Keratinocyte (primary cell): ENCODE results near the gene PPL. TPM values are rescaled to one million over a fixed set of nuclear protein-coding genes. Genes with fewer than 3 reads are reported as not detected.
"Not testable (repeated sequence)": the region's sequence is repeated elsewhere in the genome, so short reads cannot be mapped to it uniquely, and the experiment has no call there.

ENCODE experiments used
- DNase-seq: peaks from one replicate; pipeline ENCODE4 v3.0.0-alpha.2; 2011; ENCODE audit warnings: low read depth, missing footprints, low spot score
- FAIRE-seq: peaks from 2 replicates; lab custom pipeline; 2011; peaks lifted over from hg19 to GRCh38; lab: Jason Lieb, UNC
- H2AFZ ChIP-seq: 2 replicates; pipeline ENCODE4 v1.6.0; 2012; ENCODE audit warnings: low read length, control low read depth, inconsistent platforms; ENCODE audit not compliant: control insufficient read depth
- H3K27ac ChIP-seq: 2 replicates; pipeline ENCODE4 v1.5.1; 2011; ENCODE audit warnings: low read length; ENCODE audit not compliant: control insufficient read depth, insufficient read depth
- H3K27me3 ChIP-seq: 3 replicates; pipeline ENCODE4 v1.6.0; 2011; ENCODE audit warnings: low read length; ENCODE audit not compliant: control insufficient read depth, insufficient read depth; ENCODE audit errors: extremely low read depth
- H3K36me3 ChIP-seq, 2 experiments: 2 replicates in 1 of 2; 3 replicates in 1 of 2; pipeline ENCODE4 v1.5.1; 2011; ENCODE audit warnings: low read length in 2 of 2, mild to moderate bottlenecking in 1 of 2; ENCODE audit not compliant: control insufficient read depth in 2 of 2, insufficient read depth in 2 of 2; ENCODE audit errors: extremely low read depth in 1 of 2
- H3K4me1 ChIP-seq: 3 replicates; pipeline ENCODE4 v1.5.1; 2011; ENCODE audit warnings: low read length; ENCODE audit not compliant: control insufficient read depth, insufficient read depth; ENCODE audit errors: extremely low read depth
- H3K4me2 ChIP-seq: 3 replicates; pipeline ENCODE4 v1.6.0; 2011; ENCODE audit warnings: low read depth, low read length; ENCODE audit not compliant: control insufficient read depth, insufficient read depth; ENCODE audit errors: extremely low read depth
- H3K4me3 ChIP-seq, 3 experiments: fragments of 200-600 bp in 1 of 3; sonication (generic) in 1 of 3; 2 replicates in 2 of 3; 3 replicates in 1 of 3; pipeline ENCODE4 v1.5.1; 2011 to 2016; ENCODE audit warnings: low read length in 3 of 3, mild to moderate bottlenecking in 3 of 3, control low read depth in 2 of 3, inconsistent platforms in 1 of 3, low read depth in 1 of 3, mixed read lengths in 1 of 3, mixed run types in 1 of 3, moderate library complexity in 1 of 3; ENCODE audit not compliant: control insufficient read depth in 2 of 3, insufficient read depth in 2 of 3; ENCODE audit errors: extremely low read depth in 1 of 3
- H3K79me2 ChIP-seq: 2 replicates; pipeline ENCODE4 v1.6.0; 2012; ENCODE audit warnings: low read length; ENCODE audit not compliant: control insufficient read depth, insufficient read depth
- H3K9ac ChIP-seq: 3 replicates; pipeline ENCODE4 v1.6.0; 2011; ENCODE audit warnings: low read length; ENCODE audit not compliant: control insufficient read depth, insufficient read depth; ENCODE audit errors: extremely low read depth
- H3K9me1 ChIP-seq: 3 replicates; pipeline ENCODE4 v1.6.0; 2011; ENCODE audit warnings: low read length; ENCODE audit not compliant: control insufficient read depth, insufficient read depth; ENCODE audit errors: extremely low read depth
- H3K9me3 ChIP-seq: 2 replicates; pipeline ENCODE4 v1.5.1; 2012; ENCODE audit warnings: low read depth, low read length; ENCODE audit not compliant: control insufficient read depth
- H4K20me1 ChIP-seq: 3 replicates; pipeline ENCODE4 v1.6.0; 2011; ENCODE audit warnings: low read length; ENCODE audit not compliant: control insufficient read depth, insufficient read depth; ENCODE audit errors: extremely low read depth
- CTCF ChIP-seq, 3 experiments: IDR thresholded peaks in 1 of 3; conservative IDR thresholded peaks in 1 of 3; optimal IDR thresholded peaks in 1 of 3; 2 replicates in 2 of 3; 3 replicates in 1 of 3; pipeline versions ENCODE3 to v1.5.1; 2011; ENCODE audit warnings: low read length in 3 of 3, mild to moderate bottlenecking in 3 of 3, moderate library complexity in 2 of 3, control low read depth in 1 of 3, inconsistent platforms in 1 of 3; ENCODE audit not compliant: insufficient read depth in 2 of 3; ENCODE audit errors: extremely low read depth in 1 of 3
- EZH2 ChIP-seq: IDR thresholded peaks from one replicate; pipeline ENCODE4 v1.6.1; 2012; ENCODE audit warnings: inconsistent platforms, mild to moderate bottlenecking, low read length, moderate library complexity
- dilution Hi-C: fragments of 300-500 bp; cut with MboI; formaldehyde crosslinking; loops from one replicate; pipeline ENCODE4 v1.7.0; 2020; ENCODE audit warnings: low sequenced_read_pairs; ENCODE audit not compliant: extremely low pct_ligation_motif_present
- polyA plus RNA-seq, 5 experiments: library from polyadenylated mRNA; depleted of rRNA in 3 of 5; stranded (reverse) in 3 of 5; stranded (forward) in 1 of 5; unstranded in 1 of 5; fragments of >200 nt; gene quantifications; 1 replicate in 1 of 5; 2 replicates in 3 of 5; 3 replicates in 1 of 5; pipeline versions ENCODE4 v1.2.1 to v1.2.3, GENCODE V29; 2011 to 2012; ENCODE audit warnings: missing spikeins in 2 of 5, low read depth in 1 of 5, low replicate concordance in 1 of 5

PPL gene
- polyA plus RNA-seq, 1 donor (not counting 4 experiments of a cell fraction or from before 2014, with no cell fraction given): 26.6 TPM

GRCh38 chr16:4970010-4970409, 33.1 kb upstream of the PPL start:
- Histone ChIP-seq H3K9me1 (no peaks in the 10 kb centered on the region), H3K79me2 (no peaks in the 10 kb centered on the region), H3K9ac (no peak overlapping the region), H3K27me3 (no peaks in the 10 kb centered on the region), H4K20me1 (no peaks in the 10 kb centered on the region), H3K4me3 (no peak overlapping the region), H3K4me2 (no peak overlapping the region), H2AFZ (no peak overlapping the region), H3K9me3 (no peaks in the 10 kb centered on the region), H3K4me1 (no peaks in the 10 kb centered on the region), H3K27ac (no peak overlapping the region), H3K36me3 (no peaks in the 10 kb centered on the region)
- dilution Hi-C loops: no loop called here
- TF ChIP-seq EZH2 (no peak), CTCF (optimal IDR thresholded peaks at IDR 0.05 in 1 of 3, IDR thresholded peaks at IDR 0.05 in 1 of 3, conservative IDR thresholded peaks at IDR 0.05 in 1 of 3; ENCODE audit: extremely low read depth in 1 of 3, insufficient read depth in 2 of 3, low read length in 3 of 3) (no peak)
- no peak for DNase-seq
- no peak for FAIRE-seq

- H2AFZ ChIP-seq: no peak overlapping the region
- FAIRE-seq (no peak), DNase-seq (no peak)
- no peaks in the 10 kb centered on the region for H3K4me1 ChIP-seq
- H4K20me1 ChIP-seq: no peaks in the 10 kb centered on the region
- H3K9ac ChIP-seq: no peak overlapping the region
- no peaks in the 10 kb centered on the region for H3K9me1 ChIP-seq
- no peak overlapping the region for H3K4me3 ChIP-seq
- H3K27me3 ChIP-seq: no peaks in the 10 kb centered on the region
- TF ChIP-seq CTCF (optimal IDR thresholded peaks at IDR 0.05 in 1 of 3, IDR thresholded peaks at IDR 0.05 in 1 of 3, conservative IDR thresholded peaks at IDR 0.05 in 1 of 3; ENCODE audit: extremely low read depth in 1 of 3, insufficient read depth in 2 of 3, low read length in 3 of 3) (no peak), EZH2 (no peak)
- no peak overlapping the region for H3K27ac ChIP-seq
- dilution Hi-C loops: no loop called here
- H3K9me3 ChIP-seq: no peaks in the 10 kb centered on the region
- no peak overlapping the region for H3K4me2 ChIP-seq
- H3K36me3 ChIP-seq: no peaks in the 10 kb centered on the region
- no peaks in the 10 kb centered on the region for H3K79me2 ChIP-seq
Observed at GRCh38 chr16:4968879-4969483, 32.0 kb upstream of the PPL start.

GRCh38 chr16:4968278-4968677, 31.3 kb upstream of the PPL start:
- H3K27me3 ChIP-seq, H3K79me2 ChIP-seq, H3K27ac ChIP-seq, H3K9me3 ChIP-seq, dilution Hi-C loops, H3K9ac ChIP-seq, H2AFZ ChIP-seq, H3K4me2 ChIP-seq, H4K20me1 ChIP-seq, H3K4me1 ChIP-seq, H3K4me3 ChIP-seq, H3K36me3 ChIP-seq, H3K9me1 ChIP-seq, FAIRE-seq, DNase-seq: not testable (repeated sequence)
